ENCODE measurements around the gene INPP5E. TPM values are rescaled to one million over a fixed set of nuclear protein-coding genes. Genes with fewer than 3 reads are reported as not detected.

The INPP5E gene
- total RNA-seq, 1 donor from 2014 or later, result 29.6 TPM

DNA sequence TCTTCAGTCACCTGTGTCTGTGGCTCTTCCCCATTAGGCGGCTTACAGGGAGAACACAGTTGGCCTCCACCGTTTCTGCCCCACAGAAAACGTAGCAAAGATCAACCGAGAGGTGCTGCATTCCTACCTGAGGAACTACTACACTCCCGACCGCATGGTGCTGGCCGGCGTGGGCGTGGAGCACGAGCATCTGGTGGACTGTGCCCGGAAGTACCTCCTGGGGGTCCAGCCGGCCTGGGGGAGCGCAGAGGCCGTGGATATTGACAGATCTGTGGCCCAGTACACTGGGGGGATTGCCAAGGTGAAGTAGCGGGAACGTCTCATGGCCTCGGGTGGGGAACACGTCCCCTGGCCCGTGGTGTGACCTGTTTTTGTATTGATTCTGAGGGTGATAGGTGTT lies 22.7 kb downstream of the INPP5E start:
- Mint-ChIP-seq H3K4me1 (peaks cover 3% of the 10 kb centered on the region), H3K9me3 (no peaks in the 10 kb centered on the region), H3K36me3 (ENCODE audit: low read depth) (peaks cover 4% of the 10 kb centered on the region), H3K27ac (ENCODE audit: unreplicated experiment) (peak overlapping the region; percentile 43), H3K4me3 (peak overlapping the region; percentile 68), H3K27me3 (ENCODE audit: low read depth) (no peaks in the 10 kb centered on the region)
- TF ChIP-seq, protein P1, sequence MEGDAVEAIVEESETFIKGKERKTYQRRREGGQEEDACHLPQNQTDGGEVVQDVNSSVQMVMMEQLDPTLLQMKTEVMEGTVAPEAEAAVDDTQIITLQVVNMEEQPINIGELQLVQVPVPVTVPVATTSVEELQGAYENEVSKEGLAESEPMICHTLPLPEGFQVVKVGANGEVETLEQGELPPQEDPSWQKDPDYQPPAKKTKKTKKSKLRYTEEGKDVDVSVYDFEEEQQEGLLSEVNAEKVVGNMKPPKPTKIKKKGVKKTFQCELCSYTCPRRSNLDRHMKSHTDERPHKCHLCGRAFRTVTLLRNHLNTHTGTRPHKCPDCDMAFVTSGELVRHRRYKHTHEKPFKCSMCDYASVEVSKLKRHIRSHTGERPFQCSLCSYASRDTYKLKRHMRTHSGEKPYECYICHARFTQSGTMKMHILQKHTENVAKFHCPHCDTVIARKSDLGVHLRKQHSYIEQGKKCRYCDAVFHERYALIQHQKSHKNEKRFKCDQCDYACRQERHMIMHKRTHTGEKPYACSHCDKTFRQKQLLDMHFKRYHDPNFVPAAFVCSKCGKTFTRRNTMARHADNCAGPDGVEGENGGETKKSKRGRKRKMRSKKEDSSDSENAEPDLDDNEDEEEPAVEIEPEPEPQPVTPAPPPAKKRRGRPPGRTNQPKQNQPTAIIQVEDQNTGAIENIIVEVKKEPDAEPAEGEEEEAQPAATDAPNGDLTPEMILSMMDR (conservative IDR thresholded peaks at IDR 0.05), result no peak
- DNase-seq (ENCODE audit: low read depth, low spot score), result no peak

DNA sequence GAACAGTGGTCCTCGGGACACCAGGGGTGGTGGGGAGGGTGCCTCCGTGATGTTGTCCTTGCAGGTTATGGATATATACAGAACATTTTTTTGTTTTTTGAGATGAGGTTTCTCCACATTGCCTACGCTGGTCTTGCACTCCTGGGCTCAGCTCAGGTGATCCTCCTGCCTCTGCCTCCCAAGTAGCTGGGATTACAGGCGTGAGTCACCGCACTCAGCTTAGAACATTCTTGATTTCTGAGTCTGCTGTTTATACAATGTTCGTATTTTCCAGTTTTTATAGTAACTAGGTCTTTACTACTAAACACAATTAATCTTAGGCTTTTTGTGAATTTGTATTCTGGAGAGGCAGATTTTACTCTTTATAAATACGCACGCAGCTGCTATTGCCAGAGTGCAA lies 23.2 kb downstream of the INPP5E start:
- TF ChIP-seq, protein P1 (conservative IDR thresholded peaks at IDR 0.05), result no peak
- Mint-ChIP-seq H3K4me3 (peak overlapping the region; percentile 68), H3K4me1 (peaks cover 8% of the 10 kb centered on the region), H3K27me3 (ENCODE audit: low read depth) (no peaks in the 10 kb centered on the region), H3K36me3 (ENCODE audit: low read depth) (peaks cover 4% of the 10 kb centered on the region), H3K27ac (ENCODE audit: unreplicated experiment) (no peak overlapping the region), H3K9me3 (no peaks in the 10 kb centered on the region)
- DNase-seq (ENCODE audit: low read depth, low spot score), result no peak

DNA sequence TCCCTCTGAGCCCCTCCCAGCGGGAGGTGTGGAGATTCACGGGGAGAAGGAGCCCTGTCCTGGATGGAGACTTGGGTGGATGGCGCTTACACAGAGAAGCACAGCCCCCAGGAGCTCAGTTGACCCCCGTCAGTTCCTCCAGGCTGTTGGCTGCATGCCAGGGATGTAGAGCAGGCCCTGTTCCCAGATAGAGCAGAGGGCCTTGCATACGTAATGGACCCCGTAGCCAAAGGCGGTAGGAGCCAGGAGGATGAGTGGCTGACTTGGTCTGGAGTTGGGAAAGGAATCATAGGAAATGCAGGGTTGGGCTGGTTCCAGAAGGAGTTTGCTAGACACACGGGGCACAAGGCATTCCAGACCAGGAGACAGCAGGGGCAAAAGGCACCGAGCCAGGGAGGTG lies 26.7 kb downstream of the INPP5E start:
- H3K27ac Mint-ChIP-seq (ENCODE audit: unreplicated experiment), result no peak overlapping the region
- H3K9me3 Mint-ChIP-seq, result no peaks in the 10 kb centered on the region
- TF ChIP-seq, protein P1 (conservative IDR thresholded peaks at IDR 0.05), result no peak
- H3K4me3 Mint-ChIP-seq, result peak overlapping the region; percentile 68
- no peaks in the 10 kb centered on the region for H3K27me3 Mint-ChIP-seq (ENCODE audit: low read depth)
- H3K36me3 Mint-ChIP-seq (ENCODE audit: low read depth), result peaks cover 3% of the 10 kb centered on the region
- no peak for DNase-seq (ENCODE audit: low read depth, low spot score)
- peaks cover 28% of the 10 kb centered on the region for H3K4me1 Mint-ChIP-seq

DNA sequence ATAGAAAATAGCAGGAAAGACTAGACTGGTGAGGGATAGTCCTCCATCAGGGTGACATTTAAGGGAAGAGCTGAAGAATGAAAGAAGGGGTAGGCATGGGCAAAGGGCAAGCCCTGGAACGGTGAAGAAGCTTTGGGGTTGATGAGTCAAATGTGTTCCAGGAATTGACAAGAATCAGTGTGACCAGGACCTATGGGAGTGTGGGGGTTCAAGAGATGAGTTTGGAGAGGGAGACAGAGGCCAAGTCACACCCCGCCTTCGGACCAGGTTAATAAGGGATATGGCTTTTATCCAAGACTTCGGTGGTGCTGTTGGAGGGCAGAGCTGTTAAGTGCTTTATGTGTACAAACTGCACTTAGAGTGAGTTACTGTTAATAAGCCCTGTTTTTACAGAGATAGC lies 28.3 kb downstream of the INPP5E start:
- Mint-ChIP-seq H3K9me3 (no peaks in the 10 kb centered on the region), H3K27me3 (ENCODE audit: low read depth) (no peaks in the 10 kb centered on the region), H3K4me1 (peaks cover 32% of the 10 kb centered on the region), H3K4me3 (peak overlapping the region; percentile 94), H3K27ac (ENCODE audit: unreplicated experiment) (peak overlapping the region; percentile 84), H3K36me3 (ENCODE audit: low read depth) (peaks cover 7% of the 10 kb centered on the region)
- DNase-seq (ENCODE audit: low read depth, low spot score), result no peak
- TF ChIP-seq, protein P1 (conservative IDR thresholded peaks at IDR 0.05), result no peak

DNA sequence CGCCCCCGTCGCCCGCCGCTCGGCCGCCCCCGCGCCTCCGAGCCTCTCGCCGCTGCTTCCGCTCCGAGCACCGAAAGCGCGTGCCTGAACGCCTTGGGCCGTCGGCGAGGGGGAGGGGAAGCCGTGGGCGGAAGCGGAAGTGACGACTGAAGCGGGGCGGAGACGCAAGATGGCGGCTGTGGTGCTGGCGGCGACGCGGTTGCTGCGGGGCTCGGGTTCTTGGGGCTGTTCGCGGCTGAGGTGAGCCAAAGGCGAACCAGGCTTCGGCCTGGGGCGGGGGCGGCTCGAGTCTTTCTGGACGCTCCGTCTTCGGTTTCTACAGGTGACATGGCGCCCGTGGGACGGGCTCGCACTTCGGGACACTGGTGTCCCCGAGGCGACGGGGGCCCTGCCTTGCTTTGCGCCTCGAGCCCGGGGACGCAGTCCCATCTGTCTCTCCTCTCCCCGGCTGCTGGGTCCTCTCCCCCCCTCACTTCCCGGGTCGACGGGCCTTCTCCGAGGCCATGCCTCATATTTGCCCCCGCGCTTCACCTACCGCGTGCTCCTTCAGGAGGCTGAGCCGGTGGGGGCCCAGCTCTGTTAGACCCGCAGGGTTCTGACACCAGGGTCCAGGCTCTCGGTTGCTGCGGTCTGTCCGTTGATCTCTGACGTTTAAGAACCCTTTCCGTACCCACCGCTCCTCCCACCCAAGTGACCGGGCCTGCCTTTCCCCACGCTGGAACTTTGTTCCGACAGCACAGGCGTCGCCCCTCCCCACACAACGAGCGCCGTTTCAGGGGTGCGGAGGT lies 29.0 kb downstream of the INPP5E start, which contains the start of the genes ENTR1 and PMPCA:
ENTR1 (minus strand) TSS at position 115 of the 788 bp plus-strand sequence. CDS start 217 bp downstream, outside the sequence.
PMPCA (plus strand) TSS at position 159 of the 788 bp plus-strand sequence; CDS start at position 170, 11 bp downstream.
- Mint-ChIP-seq H3K27ac (ENCODE audit: unreplicated experiment) (peak within 1 kb of the TSS; percentile 84), H3K4me3 (peak within 1 kb of the TSS; percentile 94), H3K36me3 (ENCODE audit: low read depth) (peaks cover 7% of the 10 kb centered on the region), H3K4me1 (peaks cover 32% of the 10 kb centered on the region), H3K9me3 (no peaks in the 10 kb centered on the region), H3K27me3 (ENCODE audit: low read depth) (no peaks in the 10 kb centered on the region)
- TF ChIP-seq, protein P1 (conservative IDR thresholded peaks at IDR 0.05), result no peak
- peak; percentile 89 for DNase-seq (ENCODE audit: low read depth, low spot score)
